NCI-H446 treated with DMSO at 0.1 percent for 48 hours (cell line): ENCODE data around the gene VWA5B2.

Source experiments
- DNase-seq: peaks from one replicate; lab custom pipeline; 2025; lab: John Stamatoyannopoulos, UW

Gene VWA5B2

DNA sequence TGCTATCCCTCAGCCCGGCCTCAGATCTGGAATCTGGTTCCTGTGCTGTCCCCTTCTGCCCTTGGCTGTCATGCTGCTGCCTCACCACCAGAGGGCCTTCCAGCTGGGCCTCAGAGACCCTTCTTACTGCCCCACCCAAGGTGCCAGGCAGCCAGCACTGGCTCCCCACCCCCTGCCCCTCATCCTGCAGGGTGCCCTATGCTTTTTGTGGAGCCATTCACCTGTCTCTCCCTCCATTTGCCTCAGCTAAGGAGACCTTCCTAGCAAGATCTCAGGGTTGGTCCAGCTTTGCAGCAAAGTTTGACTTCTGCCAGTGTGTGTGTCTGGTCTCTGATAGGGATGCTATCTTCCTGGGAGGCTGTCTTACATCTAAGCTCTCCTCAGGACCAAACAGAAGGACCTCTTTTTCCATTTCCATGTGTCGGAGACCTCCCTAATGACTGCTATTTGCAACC is 1.9 kb upstream of the VWA5B2 start:
- no peak for DNase-seq

DNA sequence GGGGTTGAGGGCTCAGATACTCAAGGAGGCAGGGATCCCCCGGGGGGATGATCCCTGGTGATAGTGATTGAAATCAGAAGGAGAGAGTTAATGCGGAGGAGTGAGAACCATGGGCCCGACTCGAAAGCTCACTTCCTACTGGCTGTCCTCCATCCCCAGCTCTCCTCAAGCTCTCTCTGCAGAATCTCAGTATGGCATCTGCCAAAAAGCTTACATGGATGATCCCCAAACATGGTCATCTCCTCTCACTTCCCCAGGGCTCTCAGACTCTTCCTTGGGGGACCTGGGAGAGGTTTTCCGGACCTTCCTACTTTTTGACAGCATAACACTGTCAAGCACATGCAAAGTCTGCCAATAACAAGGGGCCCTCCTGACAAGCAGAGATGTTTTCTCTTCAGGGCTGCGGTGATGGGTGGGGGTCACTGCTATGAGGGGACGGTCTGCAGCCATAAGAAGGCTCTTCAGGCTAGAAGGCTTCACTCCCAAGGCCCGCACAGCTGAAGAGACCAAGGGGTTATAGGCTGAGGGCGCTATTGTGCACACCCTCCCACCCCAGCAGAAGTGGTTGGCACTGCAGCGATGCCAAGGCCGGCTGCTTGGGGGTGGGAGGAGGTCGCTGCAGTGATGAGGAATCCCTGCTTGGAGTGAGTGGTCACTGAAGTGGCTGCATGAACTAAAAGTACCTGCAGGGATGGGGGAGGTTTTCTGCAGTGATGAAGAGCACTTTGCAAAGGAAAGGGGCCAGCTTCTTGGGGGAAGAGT is 828 bp upstream of the VWA5B2 start:
- no peak for DNase-seq

DNA sequence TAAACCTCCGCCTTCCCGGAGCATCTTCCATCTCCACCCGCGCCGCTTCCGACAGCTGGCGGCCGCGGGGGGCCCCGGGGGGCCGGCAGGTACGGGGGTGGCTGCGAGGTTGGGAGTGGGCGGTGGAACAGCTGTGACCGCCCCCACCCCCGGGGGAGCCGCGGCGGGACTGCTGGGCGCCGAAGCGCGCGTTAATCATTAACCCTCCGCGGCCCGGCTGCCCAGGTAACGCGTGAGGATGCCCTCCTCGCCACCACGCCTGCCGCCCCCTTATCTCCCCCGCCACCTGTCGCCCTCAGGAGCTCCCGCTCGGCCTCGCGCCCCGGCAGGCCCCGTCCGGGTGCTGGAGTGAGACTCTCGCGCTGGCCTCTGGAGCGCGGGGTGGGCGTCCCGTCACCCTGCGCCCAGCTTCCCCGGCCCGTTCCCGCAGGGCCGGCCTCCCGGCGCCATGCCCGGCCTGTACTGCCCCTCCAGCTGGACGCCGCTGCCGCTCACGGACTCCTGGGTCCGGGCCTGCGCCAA is 757 bp downstream of the VWA5B2 start:
- DNase-seq, result no peak

DNA sequence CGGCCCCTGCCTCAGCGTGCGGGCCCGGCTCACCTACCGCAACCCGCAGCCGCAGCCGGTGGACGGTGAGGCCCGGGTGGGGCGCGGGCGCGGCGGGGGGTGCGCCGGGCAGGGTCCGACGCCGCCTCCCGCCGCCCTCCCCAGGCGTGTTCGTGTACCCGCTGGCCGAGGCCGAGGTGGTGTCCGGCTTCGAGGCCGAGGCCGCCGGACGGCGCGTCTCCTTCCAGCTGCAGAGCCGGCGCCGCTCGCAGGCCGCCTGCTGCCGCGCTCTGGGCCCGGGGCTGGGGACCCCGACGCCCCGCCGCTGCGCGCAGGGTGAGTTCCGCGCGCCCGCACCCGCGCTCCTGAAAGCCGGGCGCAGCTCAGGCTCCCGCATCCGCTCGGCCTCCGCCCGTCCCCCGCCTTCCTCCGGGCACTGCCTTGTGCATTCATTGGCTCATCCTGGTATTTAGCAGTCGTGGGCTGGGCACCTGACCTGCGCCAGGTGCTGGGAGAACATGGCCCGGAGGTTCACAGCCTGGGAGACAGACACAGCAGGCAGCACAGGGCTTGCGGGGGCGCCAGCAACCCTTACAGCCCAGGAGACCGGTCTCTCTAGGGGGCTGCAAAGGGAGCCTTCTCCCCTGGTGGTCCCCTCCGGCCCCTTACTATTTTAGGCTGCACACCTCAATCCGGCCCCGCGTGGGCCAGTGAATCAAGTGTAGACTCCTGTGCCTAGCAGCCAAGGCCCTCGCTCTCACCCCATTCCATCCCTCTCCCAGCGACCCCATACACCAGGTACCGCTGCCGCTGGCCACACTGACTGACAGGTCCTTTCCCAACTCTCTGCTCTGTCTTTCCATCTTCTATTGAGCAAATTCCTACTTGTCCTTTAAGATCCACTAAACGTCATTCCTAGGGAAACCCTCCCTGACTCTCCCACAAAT is 1.5 kb downstream of the VWA5B2 start:
- no peak for DNase-seq

DNA sequence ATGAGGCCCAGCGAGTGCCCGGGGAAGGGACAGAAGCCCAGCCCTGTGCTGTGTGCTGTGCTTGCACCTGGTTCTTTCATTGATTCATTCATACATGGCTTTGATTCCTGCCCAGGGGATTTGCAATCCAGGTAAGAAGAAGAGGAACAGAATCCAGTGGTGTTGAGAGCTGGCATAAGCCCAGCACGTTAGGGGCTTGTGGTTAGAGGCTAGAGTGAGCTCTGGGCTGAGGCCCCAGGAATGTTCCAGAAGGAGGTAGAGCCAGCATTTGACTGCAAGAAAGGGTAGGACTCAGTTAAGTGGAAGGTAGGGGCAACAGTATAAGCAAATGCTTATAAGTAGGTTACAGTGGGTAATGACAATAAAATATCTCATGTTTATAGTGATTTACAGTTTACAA is 2.3 kb downstream of the VWA5B2 start:
- DNase-seq, result no peak

DNA sequence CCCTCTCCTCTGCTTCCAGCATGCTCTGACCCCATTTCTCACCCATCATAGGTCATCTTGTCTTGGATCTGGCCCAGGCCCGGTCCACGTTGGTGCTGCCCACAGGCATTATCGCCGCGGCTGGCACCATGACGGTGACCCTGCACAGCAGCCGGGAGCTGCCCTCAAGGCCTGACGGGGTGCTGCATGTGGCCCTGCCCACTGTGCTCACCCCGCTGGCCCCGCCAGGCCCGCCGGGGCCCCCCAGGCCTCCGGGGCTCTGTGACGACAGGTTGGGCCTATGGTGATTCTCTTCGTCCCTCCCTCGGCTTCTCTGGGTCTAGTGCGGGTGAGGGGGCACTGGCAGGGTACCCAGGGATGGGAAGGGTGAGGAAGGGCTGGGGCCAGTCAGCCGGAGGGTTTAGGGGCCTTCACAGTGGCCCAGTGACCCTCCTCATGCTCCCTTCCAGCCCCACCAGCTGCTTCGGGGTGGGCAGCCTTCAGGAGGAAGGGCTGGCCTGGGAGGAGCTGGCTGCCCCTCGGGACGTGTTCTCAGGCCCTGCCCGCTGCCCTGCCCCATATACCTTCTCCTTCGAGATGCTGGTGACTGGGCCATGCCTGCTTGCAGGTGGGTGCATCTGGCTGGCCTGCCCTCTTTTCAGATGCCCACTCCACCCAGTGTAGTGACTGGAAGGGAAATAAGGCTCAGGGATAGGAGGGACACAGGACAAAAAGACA is 3.9 kb downstream of the VWA5B2 start:
- DNase-seq, result no peak

DNA sequence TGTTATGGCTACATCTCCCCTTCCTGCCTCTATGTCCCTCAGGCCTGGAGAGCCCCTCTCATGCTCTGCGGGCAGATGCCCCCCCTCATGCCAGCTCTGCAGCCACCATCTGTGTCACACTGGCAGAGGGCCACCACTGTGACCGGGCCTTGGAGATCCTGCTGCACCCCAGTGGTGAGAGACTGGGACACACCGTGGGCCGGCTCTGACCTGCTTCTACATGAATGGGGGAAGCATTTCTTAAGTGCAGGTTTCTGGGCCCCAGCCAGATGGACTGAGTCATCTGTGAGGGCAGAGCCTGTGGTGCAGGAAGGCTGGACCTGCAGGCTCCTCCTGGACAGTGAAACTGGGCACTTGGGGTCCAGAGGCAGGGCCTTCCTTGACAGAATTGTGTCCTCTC is 4.8 kb downstream of the VWA5B2 start:
- DNase-seq, result no peak

DNA sequence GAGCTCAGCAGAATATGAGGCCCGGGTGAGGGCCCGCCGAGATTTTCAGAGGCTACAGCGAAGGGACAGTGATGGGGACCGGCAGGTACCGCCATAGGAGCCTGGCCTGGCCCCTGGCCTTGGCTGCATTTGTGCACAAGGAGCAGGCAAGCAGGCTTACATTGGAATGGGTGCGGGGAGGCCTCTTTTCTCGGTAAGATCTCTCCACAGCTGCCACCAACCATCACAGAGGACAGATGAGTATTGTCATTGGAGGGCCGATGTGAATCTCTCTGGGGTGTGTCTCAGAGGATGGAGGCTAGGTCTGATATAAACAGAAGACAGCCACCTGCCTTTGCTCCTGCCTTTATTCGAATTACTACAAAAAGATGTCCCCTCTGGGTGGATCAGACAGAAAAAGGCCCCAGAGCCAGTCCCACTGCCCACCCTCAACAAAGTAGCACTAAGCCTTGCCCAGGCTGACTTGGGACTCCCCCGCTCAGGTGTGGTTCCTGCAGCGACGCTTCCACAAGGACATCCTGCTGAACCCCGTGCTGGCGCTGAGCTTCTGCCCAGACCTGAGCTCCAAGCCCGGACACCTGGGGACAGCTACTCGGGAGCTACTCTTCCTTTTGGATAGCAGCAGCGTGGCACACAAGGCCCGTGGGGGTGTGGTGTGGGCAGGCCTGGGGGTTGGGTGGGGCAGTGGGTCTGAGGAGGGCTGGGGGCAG is 5.4 kb downstream of the VWA5B2 start:
- no peak for DNase-seq

DNA sequence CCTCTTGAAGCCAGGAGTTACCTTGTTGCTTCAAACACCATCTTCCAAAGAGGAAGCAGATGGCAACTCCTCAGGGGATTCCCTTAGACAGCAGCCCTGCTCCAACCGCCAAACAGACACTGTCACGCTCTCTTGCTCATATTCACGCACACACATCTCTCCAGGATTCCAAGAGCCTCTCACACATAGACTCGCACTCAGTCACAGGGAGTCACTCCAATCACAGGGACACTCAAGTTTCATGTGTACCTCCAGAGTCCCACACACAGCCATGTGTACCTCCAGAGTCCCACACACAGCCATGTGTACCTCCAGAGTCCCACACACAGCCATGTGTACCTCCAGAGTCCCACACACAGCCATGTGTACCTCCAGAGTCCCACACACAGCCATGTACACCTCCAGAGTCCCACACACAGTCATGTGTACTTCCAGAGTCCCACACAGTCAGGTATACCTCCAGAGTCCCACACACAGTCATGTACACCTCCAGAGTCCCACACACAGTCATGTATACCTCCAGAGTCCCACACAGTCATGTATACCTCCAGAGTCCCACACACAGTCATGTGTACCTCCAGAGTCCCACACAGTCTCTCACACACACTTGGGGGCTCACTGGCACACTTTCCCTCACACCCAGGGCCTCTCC is 6.1 kb downstream of the VWA5B2 start:
- DNase-seq, result peak; percentile 30

DNA sequence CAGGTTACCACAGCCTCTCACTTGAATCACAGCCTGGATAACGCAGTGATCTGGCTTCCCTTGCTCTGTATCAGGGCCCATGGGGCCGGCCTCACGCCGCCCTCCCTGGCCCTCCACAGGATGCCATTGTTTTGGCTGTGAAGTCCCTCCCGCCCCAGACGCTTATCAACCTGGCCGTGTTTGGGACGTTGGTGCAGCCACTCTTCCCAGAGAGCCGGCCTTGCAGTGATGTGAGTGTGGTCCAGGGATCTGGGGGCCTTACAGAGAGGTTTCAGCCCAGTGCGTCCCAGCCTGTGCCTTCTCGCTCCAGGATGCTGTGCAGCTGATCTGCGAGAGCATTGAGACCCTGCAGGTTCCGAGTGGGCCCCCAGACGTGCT is 6.6 kb downstream of the VWA5B2 start:
- DNase-seq, result no peak

DNA sequence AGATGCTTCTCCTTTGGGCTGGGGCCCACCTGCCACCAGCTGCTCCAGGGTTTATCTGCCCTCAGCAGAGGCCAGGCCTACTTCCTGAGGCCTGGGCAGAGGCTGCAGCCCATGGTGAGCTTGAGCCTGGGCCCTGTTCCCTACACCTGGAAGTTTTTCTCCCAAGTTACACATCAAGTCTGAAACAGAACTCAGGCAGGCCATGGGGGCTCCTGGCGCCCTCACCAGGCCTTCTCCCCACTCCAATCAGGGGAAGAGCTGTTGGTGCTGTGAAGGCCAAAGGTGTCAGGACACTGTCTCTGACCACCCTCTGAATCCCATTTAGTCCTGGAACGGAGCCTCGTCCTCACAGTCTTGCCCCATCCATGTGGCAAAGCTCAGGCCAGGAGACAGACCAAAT is 7.3 kb downstream of the VWA5B2 start:
- no peak for DNase-seq

DNA sequence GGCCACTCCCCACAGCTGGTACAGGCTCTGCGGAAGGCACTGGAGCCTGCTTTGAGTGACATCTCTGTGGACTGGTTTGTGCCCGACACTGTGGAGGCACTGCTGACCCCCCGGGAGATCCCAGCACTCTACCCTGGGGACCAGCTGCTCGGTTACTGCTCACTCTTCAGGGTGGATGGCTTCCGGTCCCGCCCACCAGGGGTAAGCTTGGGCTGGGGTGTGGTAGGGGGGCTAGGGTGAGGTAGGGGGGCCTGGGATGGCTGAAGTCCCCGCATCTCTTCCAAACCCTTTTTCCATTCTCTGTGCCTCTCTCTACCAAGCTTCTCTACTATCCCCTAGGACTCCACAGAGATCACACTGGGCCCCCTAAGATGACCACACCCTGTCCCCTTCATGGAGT is 7.8 kb downstream of the VWA5B2 start:
- no peak for DNase-seq

DNA sequence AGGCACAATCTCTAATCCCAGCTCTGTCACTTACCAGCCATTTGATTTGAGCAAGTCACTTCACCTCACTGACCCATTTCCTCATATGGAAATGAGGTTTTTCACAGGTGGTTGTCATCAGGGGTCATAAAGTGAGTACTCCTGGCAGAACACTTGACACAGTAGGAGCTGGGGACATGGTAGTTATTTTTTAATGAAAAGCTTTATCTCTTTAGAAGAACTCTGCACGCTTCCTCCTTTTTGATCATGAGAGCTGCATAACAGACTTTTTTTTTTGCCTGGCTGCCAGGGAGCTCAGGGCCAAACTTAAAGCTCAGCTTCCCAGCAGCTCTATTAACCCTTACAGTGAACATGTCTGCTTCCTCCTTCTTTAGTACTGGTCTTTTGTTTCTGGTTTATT is 8.4 kb downstream of the VWA5B2 start:
- no peak for DNase-seq

DNA sequence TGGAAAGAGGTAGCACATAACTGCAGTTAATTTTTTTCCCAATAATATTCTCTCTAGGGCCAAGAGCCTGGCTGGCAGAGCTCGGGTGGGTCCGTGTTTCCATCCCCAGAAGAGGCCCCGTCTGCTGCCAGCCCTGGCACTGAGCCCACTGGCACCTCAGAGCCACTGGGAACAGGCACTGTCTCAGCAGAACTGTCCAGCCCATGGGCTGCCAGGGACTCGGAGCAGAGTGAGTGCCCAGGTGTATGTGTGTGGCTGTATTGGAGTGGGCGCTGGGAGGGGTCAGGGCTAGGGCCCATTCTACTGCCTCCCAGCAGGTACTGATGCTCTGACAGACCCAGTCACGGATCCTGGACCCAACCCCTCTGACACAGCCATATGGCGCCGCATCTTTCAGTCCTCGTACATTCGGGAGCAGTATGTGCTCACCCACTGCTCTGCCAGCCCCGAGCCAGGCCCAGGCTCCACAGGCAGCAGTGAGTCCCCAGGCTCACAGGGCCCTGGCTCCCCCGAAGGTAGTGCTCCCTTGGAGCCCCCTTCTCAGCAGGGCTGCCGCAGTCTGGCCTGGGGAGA is 8.9 kb downstream of the VWA5B2 start:
- peak; percentile 54 for DNase-seq

DNA sequence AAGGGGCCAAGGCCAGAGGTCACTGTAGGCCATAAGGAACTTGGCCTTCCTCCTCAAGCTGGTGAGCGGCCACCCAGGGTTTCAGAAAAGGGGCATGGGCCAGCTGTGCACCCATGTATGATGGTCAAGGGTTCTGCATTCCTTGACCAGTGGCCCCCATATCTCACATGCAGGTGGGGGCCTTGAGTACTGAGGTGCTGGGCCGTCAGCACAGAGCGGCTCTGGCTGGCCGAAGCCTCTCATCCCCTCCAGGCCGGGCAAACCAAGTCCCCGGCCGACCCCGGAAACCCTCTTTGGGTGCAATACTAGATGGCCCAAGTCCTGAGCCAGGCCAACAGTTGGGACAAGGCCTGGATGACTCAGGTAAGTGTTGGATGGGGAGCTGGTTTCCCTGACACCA is 9.8 kb downstream of the VWA5B2 start:
- DNase-seq, result no peak

DNA sequence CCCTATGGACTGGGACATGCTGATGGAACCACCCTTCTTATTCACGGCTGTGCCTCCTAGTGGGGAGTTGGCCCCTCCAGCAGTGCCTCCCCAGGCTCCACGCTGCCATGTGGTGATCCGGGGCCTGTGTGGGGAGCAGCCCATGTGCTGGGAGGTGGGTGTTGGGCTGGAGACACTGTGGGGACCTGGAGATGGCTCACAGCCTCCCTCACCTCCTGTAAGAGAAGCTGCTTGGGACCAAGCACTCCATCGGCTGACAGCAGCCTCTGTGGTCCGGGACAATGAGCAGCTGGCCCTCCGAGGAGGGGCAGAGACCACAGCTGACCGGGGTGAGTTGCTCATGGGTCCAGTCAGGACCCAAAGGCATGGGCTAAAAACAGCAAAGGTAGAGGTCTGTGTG is 10.3 kb downstream of the VWA5B2 start:
- no peak for DNase-seq

DNA sequence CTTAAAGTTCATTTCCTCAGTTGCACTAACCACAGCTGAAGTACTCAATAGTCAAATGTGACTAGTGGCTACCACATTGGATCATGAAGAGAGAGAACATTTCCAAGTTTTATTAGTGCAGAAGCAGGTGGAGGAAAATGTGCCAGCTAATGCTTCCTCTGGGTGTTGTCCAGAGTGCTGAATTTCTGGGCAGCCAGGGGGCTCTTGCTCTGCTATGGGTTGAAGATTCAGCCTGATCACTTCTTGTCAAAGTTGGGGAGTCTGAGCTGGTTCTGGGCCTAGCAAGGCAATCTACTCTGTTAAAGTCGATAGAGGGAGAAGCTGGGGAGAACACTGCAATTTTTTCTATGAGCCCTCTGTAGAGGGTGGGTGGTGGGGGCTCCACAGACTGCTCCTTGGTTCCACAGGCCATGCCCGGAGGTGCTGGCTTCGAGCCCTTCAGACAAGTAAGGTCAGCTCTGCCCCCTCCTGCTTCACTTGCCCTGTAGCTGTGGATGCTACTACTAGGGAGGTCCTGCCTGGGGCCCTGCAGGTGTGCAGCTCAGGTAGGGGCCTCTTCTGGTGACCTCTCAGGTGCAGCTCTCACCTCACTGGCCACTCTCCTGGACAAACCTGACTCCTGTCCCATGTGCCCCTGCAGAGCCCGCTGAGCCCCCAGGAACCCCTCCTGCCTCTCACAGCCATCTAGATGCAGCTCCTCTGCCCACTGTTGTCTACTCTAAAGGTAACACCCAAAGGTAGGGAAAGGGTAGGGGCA is 11.2 kb downstream of the VWA5B2 start:
- DNase-seq, result no peak

DNA sequence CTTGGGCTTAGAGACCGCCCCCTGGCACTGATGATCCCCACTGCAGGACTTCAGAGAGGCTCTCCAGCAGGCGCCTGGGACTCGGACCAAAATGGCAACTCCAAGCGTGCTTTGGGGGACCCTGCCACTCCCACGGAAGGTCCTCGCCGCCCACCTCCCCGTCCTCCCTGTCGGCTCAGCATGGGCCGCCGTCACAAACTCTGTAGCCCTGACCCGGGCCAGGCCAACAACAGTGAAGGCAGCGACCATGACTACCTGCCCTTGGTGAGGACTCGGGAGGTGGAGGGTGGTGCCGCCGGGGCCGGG is 11.7 kb downstream of the VWA5B2 start:
- DNase-seq, result no peak

DNA sequence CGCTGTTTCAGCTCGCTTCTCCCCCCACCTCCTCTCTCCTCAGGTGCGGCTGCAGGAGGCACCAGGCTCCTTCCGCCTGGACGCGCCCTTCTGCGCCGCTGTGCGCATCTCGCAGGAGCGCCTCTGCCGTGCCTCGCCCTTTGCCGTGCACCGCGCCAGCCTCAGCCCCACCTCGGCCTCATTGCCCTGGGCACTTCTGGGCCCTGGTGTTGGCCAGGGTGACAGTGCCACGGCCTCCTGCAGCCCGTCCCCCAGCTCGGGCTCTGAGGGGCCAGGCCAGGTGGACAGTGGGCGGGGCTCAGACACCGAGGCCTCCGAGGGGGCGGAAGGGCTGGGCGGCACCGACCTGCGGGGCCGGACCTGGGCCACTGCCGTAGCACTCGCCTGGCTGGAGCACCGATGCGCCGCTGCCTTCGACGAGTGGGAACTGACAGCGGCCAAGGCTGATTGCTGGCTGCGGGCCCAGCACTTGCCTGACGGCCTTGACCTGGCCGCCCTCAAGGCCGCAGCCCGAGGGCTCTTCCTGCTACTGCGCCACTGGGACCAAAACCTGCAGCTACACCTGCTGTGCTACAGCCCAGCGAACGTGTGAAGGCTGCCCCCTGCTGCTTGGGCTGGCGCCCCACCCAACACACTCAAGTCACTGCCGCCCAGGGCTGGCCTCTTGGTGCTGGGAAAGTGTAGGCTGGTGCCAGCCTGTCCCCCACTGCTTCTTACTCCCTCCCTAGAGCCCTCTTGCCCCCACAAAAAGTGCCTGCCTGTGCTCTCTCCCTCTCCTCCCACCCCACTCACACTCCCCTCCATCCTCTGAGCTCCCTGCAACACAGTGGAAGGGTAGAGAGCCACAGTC is 12.3 kb downstream of the VWA5B2 start:
- no peak for DNase-seq
